Keratinocyte (primary cell): Measurements from ENCODE around the gene ATE1. TPM values are rescaled to one million over a fixed set of nuclear protein-coding genes. Genes with fewer than 3 reads are reported as not detected.
A peak's percentile ranks its signal among the peaks of the same experiment; 100 is the strongest.

Experiments
- DNase-seq: peaks from one replicate; pipeline ENCODE4 v3.0.0-alpha.2; 2011; ENCODE audit warnings: low read depth, missing footprints, low spot score
- FAIRE-seq: peaks from 2 replicates; lab custom pipeline; 2011; peaks lifted over from hg19 to GRCh38; lab: Jason Lieb, UNC
- H2AFZ ChIP-seq: 2 replicates; pipeline ENCODE4 v1.6.0; 2012; ENCODE audit warnings: low read length, control low read depth, inconsistent platforms; ENCODE audit not compliant: control insufficient read depth
- H3K27ac ChIP-seq: 2 replicates; pipeline ENCODE4 v1.5.1; 2011; ENCODE audit warnings: low read length; ENCODE audit not compliant: control insufficient read depth, insufficient read depth
- H3K27me3 ChIP-seq: 3 replicates; pipeline ENCODE4 v1.6.0; 2011; ENCODE audit warnings: low read length; ENCODE audit not compliant: control insufficient read depth, insufficient read depth; ENCODE audit errors: extremely low read depth
- H3K36me3 ChIP-seq, 2 experiments: 2 replicates in 1 of 2; 3 replicates in 1 of 2; pipeline ENCODE4 v1.5.1; 2011; ENCODE audit warnings: low read length in 2 of 2, mild to moderate bottlenecking in 1 of 2; ENCODE audit not compliant: control insufficient read depth in 2 of 2, insufficient read depth in 2 of 2; ENCODE audit errors: extremely low read depth in 1 of 2
- H3K4me1 ChIP-seq: 3 replicates; pipeline ENCODE4 v1.5.1; 2011; ENCODE audit warnings: low read length; ENCODE audit not compliant: control insufficient read depth, insufficient read depth; ENCODE audit errors: extremely low read depth
- H3K4me2 ChIP-seq: 3 replicates; pipeline ENCODE4 v1.6.0; 2011; ENCODE audit warnings: low read depth, low read length; ENCODE audit not compliant: control insufficient read depth, insufficient read depth; ENCODE audit errors: extremely low read depth
- H3K4me3 ChIP-seq, 3 experiments: fragments of 200-600 bp in 1 of 3; sonication (generic) in 1 of 3; 2 replicates in 2 of 3; 3 replicates in 1 of 3; pipeline ENCODE4 v1.5.1; 2011 to 2016; ENCODE audit warnings: low read length in 3 of 3, mild to moderate bottlenecking in 3 of 3, control low read depth in 2 of 3, inconsistent platforms in 1 of 3, low read depth in 1 of 3, mixed read lengths in 1 of 3, mixed run types in 1 of 3, moderate library complexity in 1 of 3; ENCODE audit not compliant: control insufficient read depth in 2 of 3, insufficient read depth in 2 of 3; ENCODE audit errors: extremely low read depth in 1 of 3
- H3K79me2 ChIP-seq: 2 replicates; pipeline ENCODE4 v1.6.0; 2012; ENCODE audit warnings: low read length; ENCODE audit not compliant: control insufficient read depth, insufficient read depth
- H3K9ac ChIP-seq: 3 replicates; pipeline ENCODE4 v1.6.0; 2011; ENCODE audit warnings: low read length; ENCODE audit not compliant: control insufficient read depth, insufficient read depth; ENCODE audit errors: extremely low read depth
- H3K9me1 ChIP-seq: 3 replicates; pipeline ENCODE4 v1.6.0; 2011; ENCODE audit warnings: low read length; ENCODE audit not compliant: control insufficient read depth, insufficient read depth; ENCODE audit errors: extremely low read depth
- H3K9me3 ChIP-seq: 2 replicates; pipeline ENCODE4 v1.5.1; 2012; ENCODE audit warnings: low read depth, low read length; ENCODE audit not compliant: control insufficient read depth
- H4K20me1 ChIP-seq: 3 replicates; pipeline ENCODE4 v1.6.0; 2011; ENCODE audit warnings: low read length; ENCODE audit not compliant: control insufficient read depth, insufficient read depth; ENCODE audit errors: extremely low read depth
- CTCF ChIP-seq, 3 experiments: IDR thresholded peaks in 1 of 3; conservative IDR thresholded peaks in 1 of 3; optimal IDR thresholded peaks in 1 of 3; 2 replicates in 2 of 3; 3 replicates in 1 of 3; pipeline versions ENCODE3 to v1.5.1; 2011; ENCODE audit warnings: low read length in 3 of 3, mild to moderate bottlenecking in 3 of 3, moderate library complexity in 2 of 3, control low read depth in 1 of 3, inconsistent platforms in 1 of 3; ENCODE audit not compliant: insufficient read depth in 2 of 3; ENCODE audit errors: extremely low read depth in 1 of 3
- EZH2 ChIP-seq: IDR thresholded peaks from one replicate; pipeline ENCODE4 v1.6.1; 2012; ENCODE audit warnings: inconsistent platforms, mild to moderate bottlenecking, low read length, moderate library complexity
- dilution Hi-C: fragments of 300-500 bp; cut with MboI; formaldehyde crosslinking; loops from one replicate; pipeline ENCODE4 v1.7.0; 2020; ENCODE audit warnings: low sequenced_read_pairs; ENCODE audit not compliant: extremely low pct_ligation_motif_present
- polyA plus RNA-seq, 5 experiments: library from polyadenylated mRNA; depleted of rRNA in 3 of 5; stranded (reverse) in 3 of 5; stranded (forward) in 1 of 5; unstranded in 1 of 5; fragments of >200 nt; gene quantifications; 1 replicate in 1 of 5; 2 replicates in 3 of 5; 3 replicates in 1 of 5; pipeline versions ENCODE4 v1.2.1 to v1.2.3, GENCODE V29; 2011 to 2012; ENCODE audit warnings: missing spikeins in 2 of 5, low read depth in 1 of 5, low replicate concordance in 1 of 5

ATE1 gene
- polyA plus RNA-seq, 1 donor (not counting 4 experiments of a cell fraction or from before 2014, with no cell fraction given) = 14.9 TPM

- DNase-seq = no peak
- Histone ChIP-seq H3K4me3 (peak overlapping the region; percentile 57 to 90 (median 74)), H3K9me1 (no peaks in the 10 kb centered on the region), H3K27ac (peak overlapping the region; percentile 74), H3K36me3 (peaks cover 0 to 8% of the 10 kb centered on the region in 2 experiments), H3K9ac (peak overlapping the region; percentile 85), H3K27me3 (no peaks in the 10 kb centered on the region), H3K79me2 (peaks cover 11% of the 10 kb centered on the region), H3K4me1 (peaks cover 10% of the 10 kb centered on the region), H4K20me1 (no peaks in the 10 kb centered on the region), H3K4me2 (peak overlapping the region; percentile 86), H2AFZ (peak overlapping the region; percentile 82), H3K9me3 (no peaks in the 10 kb centered on the region)
- dilution Hi-C loops = no loop called here
- TF ChIP-seq CTCF (optimal IDR thresholded peaks at IDR 0.05 in 1 of 3, IDR thresholded peaks at IDR 0.05 in 1 of 3, conservative IDR thresholded peaks at IDR 0.05 in 1 of 3; ENCODE audit: extremely low read depth in 1 of 3, insufficient read depth in 2 of 3, low read length in 3 of 3) (peak in 2 of 3 experiments; percentile 56 to 59), EZH2 (no peak)
- FAIRE-seq = no peak
Measured at GRCh38 chr10:121975295-121976086, 47.7 kb upstream of the ATE1 start.

GRCh38 chr10:121974535-121975294 lies 46.9 kb upstream of the ATE1 start, which contains the start of gene NSMCE4A:
Gene NSMCE4A (minus strand): TSS chr10:121975217. CDS start chr10:121975165, 52 bp downstream.
- peaks cover 0 to 11% of the 10 kb centered on the region in 2 experiments for H3K36me3 ChIP-seq
- H2AFZ ChIP-seq = peak within 1 kb of the TSS; percentile 82
- H3K4me1 ChIP-seq = peaks cover 10% of the 10 kb centered on the region
- peaks cover 11% of the 10 kb centered on the region for H3K79me2 ChIP-seq
- FAIRE-seq (no peak), DNase-seq (no peak)
- H3K9me3 ChIP-seq = no peaks in the 10 kb centered on the region
- peak within 1 kb of the TSS; percentile 57 to 90 (median 74) for H3K4me3 ChIP-seq
- H3K27me3 ChIP-seq = no peaks in the 10 kb centered on the region
- peak within 1 kb of the TSS; percentile 74 for H3K27ac ChIP-seq
- H3K9me1 ChIP-seq = no peaks in the 10 kb centered on the region
- peak within 1 kb of the TSS; percentile 85 for H3K9ac ChIP-seq
- TF ChIP-seq CTCF (optimal IDR thresholded peaks at IDR 0.05 in 1 of 3, IDR thresholded peaks at IDR 0.05 in 1 of 3, conservative IDR thresholded peaks at IDR 0.05 in 1 of 3; ENCODE audit: extremely low read depth in 1 of 3, insufficient read depth in 2 of 3, low read length in 3 of 3) (peak in 1 of 3 experiments; percentile 77), EZH2 (no peak)
- no peaks in the 10 kb centered on the region for H4K20me1 ChIP-seq
- dilution Hi-C loops = no loop called here
- peak within 1 kb of the TSS; percentile 86 for H3K4me2 ChIP-seq
